Stimulated activated CD4-positive, alpha-beta T cell treated with anti-CD3 and anti-CD28 coated beads, Interleukin-15, amount 100 ng/mL, for 48 hours (primary cell): ENCODE measurements around the gene RBBP7.
"Not testable (repeated sequence)": the region's sequence is repeated elsewhere in the genome, so short reads cannot be mapped to it uniquely, and the experiment has no call there.

Experiments
- DNase-seq, 2 donors: peaks; one replicate each; pipeline ENCODE4 v3.0.0-alpha.2; 2020; ENCODE audit warnings: low read depth in 2 of 2

The RBBP7 gene

GRCh38 chrX:16867947-16868346 is 2.2 kb downstream of the RBBP7 start:
- DNase-seq = no peak

DNA sequence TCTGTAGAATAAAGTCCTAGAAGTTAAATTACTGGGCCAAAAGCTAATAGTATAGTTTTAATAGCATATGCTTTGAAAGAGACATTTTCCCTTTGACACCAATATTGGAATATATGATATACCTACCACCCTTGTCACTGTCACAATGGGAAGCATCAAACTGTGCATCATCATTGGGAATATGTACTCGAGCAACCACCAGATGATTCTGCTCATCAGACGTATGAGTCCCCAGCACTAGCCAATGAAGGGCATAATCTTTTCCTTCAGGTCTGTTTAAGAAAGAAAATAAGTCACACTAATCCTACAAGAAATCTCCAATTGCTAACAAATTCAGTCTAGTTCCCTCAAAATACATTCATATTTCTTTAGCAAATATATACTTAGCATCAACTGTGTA is 7.3 kb downstream of the RBBP7 start:
- DNase-seq = no peak

GRCh38 chrX:16856744-16857143 is 13.4 kb downstream of the RBBP7 start:
- DNase-seq = no peak

DNA sequence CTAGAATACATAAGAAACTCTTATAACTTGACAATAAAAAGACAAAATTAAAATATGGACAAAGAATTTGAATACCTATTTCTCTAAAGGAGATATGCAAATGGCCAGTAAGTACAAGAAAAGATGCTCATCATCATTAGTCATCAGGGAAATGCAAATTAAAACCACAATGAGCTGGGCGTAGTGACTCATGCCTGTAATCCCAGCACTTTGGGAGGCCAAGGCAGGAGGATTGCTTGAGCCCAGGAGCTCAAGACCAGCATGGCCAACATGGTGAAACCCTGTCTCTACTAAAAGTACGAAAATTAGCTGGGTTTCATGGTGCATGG is 14.1 kb downstream of the RBBP7 start:
- not testable (repeated sequence) for DNase-seq

DNA sequence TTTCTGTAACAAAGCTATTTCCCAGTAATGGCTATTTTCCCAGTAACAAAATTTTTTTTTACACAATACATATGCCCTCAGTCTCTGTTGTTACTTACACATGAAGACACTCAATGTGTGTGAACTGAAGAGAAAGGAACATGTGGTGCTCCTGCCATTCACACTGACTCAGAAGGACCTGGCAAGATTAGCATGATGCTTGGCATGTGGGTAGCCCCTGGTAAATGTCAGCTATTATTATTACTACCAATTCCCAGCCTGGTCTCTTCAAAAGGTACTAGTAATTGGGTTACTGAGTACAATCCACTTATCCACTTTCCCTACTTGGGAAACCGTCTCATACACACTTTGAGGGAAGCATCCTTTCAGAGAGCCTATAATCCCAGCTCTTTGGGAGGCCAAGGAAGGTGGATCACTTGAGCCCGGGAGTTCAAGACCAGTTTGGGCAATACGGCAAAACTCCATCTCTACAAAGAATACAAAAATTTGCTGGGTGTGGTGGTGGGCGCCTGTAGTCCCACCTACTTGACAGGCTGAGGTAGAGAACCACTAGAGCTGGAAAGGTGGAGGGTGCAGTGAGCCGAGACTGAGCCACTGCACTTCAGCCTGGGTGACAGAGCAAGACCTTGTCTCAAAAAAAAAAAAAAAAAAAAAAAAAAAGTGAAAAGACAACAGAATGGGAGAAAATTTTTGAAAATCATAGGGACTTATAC is 14.6 kb downstream of the RBBP7 start:
- DNase-seq = no peak

GRCh38 chrX:16853537-16853936 is 16.6 kb downstream of the RBBP7 start:
- no peak for DNase-seq

DNA sequence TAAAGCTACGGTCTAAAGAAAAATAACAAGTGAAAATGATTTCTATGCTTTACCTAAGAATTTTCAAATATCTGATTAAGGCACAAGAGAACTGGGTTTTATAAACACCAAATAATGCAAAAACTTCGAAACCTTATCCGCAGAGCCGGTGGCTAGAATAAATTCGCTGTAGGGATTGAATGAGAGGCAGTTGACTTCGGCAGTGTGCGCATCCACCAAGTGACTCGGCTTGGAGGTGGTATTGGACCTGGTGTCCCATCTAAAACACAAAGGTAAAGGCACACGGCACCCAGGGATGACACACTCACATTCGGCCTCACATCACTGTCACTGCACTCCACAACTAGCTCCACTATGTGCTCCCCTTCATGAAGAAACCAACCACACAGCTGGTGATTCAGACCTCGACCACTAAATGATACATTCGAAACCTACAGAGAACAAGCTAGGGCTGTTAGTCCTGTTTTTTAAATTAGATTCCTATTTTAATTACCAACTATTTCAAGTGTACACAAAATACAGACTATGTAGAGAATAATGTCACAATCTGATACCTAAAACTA is 17.5 kb downstream of the RBBP7 start:
- DNase-seq = no peak

DNA sequence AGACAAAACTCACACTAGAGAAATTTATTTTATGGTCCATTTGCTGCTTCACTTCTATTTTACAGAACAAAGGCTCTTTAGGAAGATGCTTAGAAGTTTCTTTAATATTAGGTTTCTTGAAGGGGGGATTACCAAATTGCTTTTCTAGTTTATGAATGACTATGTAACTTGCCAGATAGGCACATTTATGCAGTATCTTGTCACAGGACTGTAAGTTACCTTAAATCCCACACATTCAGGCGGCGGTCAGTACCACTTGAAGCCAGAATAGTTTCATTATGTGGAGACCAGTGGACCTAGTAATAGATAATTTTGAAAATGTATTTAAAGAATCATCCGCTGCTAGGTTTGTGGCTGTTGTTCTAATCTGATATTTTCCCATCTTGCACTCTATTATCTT is 18.3 kb downstream of the RBBP7 start:
- DNase-seq = no peak

- no peak for DNase-seq
Observed at GRCh38 chrX:16851421-16851820, 18.7 kb downstream of the RBBP7 start.

DNA sequence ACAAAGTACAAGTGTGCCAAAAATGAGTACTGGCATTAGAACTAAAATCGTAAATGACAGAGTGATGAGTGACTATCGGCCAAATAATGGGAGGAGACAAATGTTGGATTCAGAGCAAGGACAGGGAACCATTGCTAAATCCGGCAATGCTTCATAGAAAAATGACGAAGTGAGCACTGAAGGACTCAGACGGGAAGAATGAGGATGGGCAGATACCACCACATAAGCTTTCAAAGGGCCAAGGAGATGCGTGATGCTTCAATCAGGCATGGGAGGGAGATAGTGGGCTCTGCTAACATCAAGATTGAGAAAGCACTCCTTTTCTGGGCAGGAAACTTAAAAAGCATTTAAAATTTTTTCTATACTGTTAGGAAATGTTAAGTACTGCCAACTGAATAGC is 21.6 kb downstream of the RBBP7 start:
- no peak for DNase-seq

DNA sequence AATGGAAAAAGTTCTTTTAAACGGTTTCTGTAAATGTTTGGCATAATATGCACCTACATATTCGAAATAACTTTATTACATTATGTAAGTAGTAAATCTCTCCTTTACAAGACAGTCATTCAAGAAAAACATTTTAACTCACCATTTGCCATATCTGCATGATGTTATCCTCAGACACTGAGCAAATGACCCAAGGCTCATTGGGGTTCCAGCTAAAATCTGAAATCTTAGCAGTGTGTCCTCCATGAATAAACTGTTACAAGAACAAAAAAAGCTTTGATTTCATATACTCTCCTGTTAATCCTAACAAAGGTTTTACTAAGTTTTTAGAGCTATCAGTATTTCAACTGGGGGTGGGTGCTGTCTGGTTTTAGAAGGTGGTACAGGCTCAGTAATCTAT is 24.5 kb downstream of the RBBP7 start:
- DNase-seq = no peak

DNA sequence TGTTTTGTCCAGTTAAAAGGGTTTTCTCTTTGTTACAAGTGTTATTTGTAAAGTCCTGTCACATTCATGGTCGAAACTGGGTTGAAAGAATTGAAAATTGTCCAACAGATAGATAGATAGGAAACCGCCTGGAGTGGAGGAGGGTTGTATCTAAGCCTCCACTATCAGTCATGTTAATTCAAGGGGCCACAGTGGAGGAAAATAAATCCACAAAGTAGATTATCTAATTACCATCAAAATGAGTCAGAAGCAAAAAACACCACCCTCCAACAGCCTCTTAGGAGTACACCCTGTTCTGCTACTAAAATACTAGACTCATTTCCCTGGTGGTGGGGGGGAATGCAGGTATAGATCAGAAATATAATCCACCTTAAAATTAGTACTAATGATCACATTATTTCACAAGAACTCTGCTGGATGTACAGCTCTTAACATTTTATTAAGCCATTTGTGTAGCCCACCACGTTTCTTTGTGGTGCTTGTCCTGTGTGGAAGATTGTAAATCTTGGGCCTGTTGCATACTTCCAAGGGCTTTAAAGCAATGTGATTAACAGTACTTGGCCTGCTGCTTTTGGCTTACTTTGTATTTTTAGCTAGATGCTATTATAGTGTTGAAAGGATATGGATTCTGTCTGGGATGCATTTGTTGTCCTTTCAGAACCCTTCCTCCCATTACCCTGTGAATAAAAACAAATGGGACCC is 26.8 kb downstream of the RBBP7 start:
- no peak for DNase-seq

DNA sequence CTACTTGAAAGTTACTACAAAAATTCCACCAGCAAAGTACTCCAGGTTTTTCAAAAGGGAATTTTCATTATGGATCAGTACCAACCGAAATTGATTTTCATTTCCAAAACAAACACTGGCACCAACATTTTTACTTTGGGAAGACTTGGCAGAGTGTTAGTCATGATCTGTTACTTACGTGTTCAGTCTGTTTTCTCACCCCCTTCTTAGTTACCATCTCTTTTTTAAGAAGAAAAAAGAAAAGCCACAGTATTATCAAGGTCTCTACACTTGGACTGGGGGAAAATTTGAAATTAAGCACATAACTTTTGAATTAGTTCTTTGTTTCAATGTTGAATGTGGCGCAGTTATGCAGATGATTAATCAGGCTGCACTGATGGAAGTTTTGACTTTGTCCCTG is 27.5 kb downstream of the RBBP7 start:
- no peak for DNase-seq

DNA sequence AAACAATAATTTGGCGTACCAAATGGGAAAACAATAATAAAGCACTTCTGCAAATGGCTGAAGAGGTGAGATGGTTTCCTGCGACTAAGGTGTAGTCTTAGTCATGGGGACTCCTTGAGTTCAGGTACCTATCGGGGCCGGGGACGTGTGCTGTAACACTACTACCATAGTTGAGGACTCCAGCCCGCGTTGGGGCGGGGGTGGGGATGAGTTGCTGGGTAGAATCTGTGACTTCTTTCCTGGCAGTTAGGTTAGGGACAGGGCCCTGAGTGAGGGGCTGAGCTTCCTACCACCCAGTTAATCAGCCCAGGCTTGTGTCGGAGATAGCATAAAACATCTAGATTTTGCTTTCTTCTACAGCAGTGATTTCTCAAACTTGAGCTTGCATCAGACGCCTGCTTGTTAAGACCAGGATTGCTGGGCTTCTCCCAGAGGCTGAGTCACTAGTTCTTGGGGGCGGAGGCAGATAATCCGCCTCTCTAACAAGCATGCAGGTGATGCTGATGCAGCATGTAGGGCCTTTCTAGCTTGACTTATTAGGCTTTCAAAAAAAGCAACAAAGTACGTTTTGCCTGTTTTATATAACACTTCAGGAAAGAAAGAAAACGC is 30.2 kb downstream of the RBBP7 start:
- DNase-seq = no peak

GRCh38 chrX:16839219-16839851 is 30.8 kb downstream of the RBBP7 start:
- no peak for DNase-seq

DNA sequence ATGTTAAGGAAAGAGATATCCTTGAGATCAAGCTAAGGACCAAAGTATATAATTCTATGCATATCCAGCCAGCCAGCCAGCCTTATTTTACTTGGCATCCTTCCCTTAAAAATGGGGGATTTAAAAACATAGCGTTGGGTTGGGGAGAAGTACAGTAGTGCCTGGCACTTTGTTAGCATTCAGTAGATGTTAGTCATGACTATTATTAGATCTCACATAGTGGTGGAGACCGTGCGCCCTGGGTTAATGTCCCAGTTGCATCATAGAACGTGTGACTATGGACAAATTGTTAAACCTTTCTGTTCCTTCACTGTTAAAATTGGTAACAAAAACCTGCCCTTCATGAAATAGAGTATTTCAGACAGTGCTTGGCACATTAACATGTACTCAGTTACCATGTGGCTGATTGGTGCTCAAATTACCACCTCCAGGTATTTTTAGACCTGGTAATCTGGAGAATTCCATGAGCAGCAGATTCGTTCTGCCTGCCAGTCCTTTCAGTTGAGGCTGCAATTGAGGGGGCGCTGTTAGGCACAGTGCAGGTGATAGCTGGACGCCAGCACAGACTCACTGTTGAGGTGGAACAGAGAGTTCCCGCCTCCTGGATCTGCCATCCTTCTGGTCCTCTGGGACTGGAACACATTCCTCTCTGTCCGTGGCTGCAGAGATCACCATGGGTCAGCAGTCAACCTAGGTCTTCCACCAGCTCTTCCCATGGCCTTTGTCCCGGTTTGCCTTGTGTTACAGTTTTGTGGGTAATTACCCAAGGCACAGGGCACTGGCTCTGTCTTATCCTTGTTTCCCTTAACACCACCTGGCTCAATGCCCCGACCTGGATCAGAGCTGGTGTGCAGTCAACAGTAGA is 31.7 kb downstream of the RBBP7 start:
- DNase-seq = no peak

DNA sequence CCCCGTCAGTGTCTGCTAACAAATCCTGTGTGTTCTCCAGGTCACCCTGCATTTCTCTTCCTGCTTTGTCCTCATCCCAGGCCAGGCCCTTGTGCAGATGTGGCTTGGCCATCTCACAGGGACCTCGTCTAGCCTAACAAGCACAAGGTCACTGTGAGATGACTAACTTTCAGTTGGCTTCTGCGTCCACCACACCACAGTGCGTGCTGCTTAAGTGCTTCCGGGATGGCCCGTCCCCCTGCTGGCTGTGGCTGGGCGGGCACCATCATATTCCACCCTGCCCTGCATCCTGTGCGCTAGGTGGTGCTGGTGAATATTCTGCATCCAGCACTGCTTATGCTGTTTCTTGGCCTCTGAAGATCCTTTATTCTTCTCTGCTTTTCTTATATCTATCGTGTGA is 33.8 kb downstream of the RBBP7 start:
- DNase-seq = no peak

DNA sequence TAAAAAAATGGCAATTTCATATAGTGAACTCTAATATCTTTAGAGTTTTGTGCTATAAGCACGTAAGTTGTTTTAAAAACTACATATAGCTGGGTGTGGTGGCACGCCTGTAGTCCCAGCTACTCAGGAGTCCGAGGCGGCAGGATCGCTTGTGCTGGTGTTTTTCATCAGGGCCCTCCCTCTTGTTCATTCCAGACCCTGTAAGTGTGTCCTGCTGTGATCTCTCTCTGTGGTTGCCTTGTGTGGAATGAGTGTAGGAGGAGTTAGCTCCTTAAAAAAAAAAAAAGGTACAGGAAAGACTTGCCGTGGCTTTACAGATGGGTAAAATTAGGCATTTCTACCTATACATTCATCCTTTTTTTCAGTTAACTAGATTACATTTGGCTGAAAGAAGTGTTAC is 35.4 kb downstream of the RBBP7 start:
- DNase-seq = no peak

DNA sequence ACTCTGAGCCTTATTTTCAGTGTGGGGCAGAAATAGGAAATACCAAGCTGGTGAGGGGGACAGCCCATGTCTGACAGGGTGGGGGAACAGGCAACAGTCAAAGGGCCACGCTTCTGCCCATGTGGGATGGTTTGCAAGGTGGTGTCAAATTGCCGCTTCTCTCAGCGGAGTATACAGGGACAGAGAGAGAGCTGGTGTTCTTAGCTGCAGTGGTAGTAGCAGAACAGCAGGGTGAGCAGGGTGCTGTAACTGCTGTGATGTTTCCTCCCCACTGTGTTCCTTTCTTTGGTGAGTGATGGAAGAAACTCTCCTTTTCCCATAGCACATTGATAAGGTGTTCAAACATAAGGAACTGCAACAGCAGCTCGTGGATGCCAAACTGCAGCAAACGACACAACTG is 37.9 kb downstream of the RBBP7 start:
- no peak for DNase-seq

GRCh38 chrX:16828124-16828908 is 41.8 kb downstream of the RBBP7 start:
- DNase-seq = no peak

DNA sequence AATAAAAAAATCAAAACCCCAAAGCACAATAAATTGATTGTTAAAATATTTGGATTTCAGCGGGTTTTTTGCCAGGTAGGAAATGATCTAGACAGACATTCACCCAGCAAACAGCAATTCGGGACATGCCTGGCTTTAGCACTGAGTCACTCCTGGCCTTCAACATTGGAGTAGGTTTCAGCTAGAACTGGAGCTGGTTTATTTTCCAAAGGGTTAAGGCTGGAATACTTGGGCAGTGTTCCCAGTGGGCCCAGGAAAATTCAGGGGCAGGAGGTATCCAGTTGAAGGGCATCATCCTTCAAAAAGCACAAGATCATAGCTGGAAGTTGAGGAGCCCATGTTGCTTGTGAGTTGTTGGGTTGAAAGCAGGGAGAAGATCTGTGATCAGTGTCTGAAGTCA is 42.9 kb downstream of the RBBP7 start:
- no peak for DNase-seq
